GM12864 (cell line): Measurements from ENCODE around the gene KCNQ2.

Experiments
- DNase-seq: peaks from one replicate; pipeline ENCODE4 v3.0.0-alpha.2; 2011; ENCODE audit warnings: low read depth
- H3K4me3 ChIP-seq: 2 replicates; pipeline ENCODE4 v1.5.1; 2011; ENCODE audit warnings: mild to moderate bottlenecking, low read depth, low read length, control low read depth
- TF ChIP-seq, protein P1 (sequence below): IDR thresholded peaks from 2 replicates; pipeline ENCODE4 v1.5.1; 2011; ENCODE audit warnings: low read depth, mild to moderate bottlenecking, moderate library complexity, low read length, control low read depth, inconsistent platforms; ENCODE audit errors: missing control alignments

The KCNQ2 gene

DNA sequence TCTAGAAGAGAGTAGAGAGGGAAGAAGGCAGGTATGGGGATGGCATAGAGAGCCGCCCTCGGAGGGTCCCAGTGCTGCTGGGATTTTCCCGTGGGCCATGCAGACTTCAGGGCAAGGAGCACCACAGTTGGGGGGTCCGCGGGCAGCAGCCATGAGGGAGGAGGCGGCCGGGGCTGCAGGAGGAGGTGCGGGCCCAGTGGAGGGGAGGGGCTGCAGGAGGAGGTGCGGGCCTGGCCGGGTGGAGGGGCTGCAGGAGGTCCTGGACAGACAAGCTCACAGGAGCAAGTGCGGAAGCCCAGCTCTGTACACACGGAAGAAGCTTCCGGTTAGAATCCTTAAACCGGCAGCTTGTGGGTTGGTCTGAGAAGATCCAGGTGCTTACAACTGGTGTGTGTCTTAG lies 76.7 kb downstream of the KCNQ2 start:
- no peak for DNase-seq
- TF ChIP-seq, protein P1, sequence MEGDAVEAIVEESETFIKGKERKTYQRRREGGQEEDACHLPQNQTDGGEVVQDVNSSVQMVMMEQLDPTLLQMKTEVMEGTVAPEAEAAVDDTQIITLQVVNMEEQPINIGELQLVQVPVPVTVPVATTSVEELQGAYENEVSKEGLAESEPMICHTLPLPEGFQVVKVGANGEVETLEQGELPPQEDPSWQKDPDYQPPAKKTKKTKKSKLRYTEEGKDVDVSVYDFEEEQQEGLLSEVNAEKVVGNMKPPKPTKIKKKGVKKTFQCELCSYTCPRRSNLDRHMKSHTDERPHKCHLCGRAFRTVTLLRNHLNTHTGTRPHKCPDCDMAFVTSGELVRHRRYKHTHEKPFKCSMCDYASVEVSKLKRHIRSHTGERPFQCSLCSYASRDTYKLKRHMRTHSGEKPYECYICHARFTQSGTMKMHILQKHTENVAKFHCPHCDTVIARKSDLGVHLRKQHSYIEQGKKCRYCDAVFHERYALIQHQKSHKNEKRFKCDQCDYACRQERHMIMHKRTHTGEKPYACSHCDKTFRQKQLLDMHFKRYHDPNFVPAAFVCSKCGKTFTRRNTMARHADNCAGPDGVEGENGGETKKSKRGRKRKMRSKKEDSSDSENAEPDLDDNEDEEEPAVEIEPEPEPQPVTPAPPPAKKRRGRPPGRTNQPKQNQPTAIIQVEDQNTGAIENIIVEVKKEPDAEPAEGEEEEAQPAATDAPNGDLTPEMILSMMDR, result no peak
- H3K4me3 ChIP-seq, result no peak overlapping the region

DNA sequence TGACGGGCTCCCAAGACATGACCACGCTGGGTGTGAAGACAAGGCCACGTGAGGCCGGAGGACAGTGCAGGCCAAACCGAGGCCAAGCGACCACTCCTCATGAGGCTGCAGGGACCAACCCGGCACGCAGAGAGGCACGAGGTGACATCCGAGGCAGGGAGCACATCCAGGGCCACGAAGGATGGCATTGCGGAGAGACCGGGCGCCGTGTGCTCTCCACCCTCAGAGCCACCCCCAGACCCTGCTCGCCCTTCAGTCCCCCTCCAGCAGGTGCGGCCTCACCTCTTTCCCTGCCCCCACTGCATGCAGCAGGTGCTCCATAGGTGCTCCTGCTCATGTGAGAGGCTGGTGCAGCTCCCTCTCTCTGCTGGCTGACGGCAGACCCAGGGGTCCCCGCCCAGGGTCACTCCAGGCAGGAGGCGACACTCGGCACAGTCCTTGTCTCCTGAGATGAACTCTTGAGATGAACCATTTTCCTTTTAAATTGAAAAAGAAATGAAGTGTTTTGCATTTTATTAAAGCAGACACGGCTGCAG lies 77.5 kb downstream of the KCNQ2 start:
- no peak overlapping the region for H3K4me3 ChIP-seq
- DNase-seq, result no peak
- TF ChIP-seq, protein P1, result no peak

DNA sequence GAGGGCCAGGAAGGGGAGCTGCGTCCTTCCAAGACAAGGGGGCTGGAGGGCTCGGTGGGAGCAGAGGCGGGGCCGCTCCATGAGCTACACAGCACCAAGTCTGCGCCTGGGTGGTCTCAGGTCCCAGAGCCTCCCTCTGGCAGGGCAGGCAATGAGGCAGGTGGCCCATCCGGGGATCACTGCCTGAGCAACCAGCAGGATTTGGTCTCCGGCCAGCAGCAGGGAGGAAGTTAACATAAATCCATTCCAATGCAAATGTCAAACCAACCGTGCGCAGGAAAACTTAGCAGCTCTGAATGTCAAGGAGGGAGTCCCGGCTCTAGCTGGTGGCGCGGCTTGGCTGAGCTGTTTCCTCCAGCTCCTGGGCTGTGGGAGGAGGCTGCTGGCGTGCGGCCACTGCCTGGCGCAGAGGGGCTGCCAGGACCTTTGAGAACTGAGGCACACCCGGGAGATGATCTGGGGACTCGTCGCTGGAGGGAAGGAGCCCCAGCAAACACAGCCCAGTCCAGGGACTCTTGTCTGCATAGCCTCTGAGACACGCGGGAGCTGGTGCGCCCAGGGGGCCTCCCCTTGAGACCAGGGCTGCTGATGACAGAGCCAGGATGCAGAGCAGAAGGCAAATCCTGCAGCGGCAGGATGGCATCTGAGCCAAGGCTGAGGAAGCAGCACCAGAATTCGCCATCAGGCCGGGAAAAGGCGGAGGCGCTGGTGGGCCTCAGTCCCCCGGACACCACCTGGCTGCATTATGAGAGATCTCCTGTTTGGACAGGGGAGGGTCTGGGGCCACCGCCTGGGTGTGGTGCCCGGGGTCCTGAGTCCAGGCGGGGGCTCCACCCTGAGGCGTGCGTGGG lies 78.2 kb downstream of the KCNQ2 start:
- DNase-seq, result no peak
- H3K4me3 ChIP-seq, result no peak overlapping the region
- TF ChIP-seq, protein P1, result no peak

DNA sequence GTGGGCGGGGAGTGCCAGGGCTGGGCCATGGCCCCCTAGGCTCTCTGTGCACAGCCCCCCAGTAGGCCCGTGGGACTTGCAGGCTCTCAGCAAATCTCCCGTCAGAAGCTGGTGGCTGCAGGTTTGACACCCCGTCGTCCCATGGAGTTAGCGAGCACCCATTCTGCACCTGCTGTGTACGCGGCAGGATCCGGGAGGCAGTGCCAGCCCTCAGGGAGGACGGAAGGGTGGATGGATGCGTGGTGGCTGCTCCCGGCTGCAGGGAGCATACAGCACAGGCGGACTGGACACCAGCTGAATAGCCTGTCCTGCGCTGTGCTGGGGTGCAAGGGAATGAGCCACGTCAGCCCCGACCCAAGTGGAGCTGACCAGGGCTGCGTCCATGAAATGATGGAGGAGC lies 78.9 kb downstream of the KCNQ2 start:
- no peak overlapping the region for H3K4me3 ChIP-seq
- DNase-seq, result no peak
- TF ChIP-seq, protein P1, result no peak

DNA sequence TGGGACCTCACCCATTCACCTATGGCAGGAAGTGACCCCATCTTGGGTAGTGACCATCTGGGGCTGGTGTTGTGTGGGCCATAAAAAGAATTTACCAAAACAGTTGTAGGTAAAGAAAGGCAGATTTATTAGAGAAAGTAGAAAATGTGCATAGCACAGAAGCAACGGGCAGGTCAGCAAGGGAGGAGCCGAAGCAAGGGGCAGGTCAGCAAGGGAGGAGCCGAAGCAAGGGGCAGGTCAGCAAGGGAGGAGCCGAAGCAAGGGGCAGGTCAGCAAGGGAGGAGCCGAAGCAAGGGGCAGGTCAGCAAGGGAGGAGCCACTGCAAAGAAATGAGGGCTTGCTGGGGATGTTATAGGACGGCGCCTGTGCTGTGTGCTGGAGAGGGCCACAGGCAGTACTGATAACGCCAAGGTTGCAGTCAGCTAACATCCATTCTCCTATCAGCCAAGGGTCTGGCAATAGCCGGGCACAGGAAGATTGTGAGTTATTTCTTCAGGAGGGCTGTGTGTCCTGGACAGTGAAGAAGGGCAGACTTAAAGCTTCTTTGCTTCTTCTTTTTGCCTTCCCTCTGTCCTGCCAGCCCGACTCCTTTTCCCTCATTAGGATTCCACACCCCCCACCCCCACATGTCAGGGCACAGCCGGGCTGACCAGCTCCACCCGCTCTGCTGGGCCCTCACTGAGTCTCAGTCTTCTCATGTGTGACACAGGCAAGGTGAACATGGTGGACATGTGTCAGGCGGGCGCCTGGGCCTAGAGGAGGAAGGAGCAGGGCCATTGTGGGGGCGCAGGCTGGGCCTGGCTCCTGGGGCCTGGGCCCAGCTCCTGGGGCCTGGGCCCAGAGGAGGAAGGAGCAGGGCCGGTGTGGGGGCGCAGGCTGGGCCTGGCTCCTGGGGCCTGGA lies 79.7 kb downstream of the KCNQ2 start:
- H3K4me3 ChIP-seq, result no peak overlapping the region
- no peak for DNase-seq
- TF ChIP-seq, protein P1, result no peak

DNA sequence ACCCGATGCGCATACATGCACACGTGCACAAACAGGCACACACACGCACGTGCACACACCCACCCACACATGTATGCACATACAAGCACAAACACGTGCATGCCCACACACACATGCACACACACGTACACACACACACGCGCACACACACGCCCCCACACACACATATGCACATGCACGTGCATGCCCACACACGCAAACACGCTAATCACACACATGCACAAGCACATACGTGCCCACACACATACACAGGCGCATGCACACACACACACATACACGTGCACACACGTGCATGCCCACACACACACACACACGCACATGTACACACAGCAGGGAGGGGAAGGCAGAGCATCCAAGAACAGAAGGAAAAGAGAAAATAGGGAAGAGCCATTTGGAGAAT lies 84.5 kb downstream of the KCNQ2 start:
- TF ChIP-seq, protein P1, result no peak
- no peak overlapping the region for H3K4me3 ChIP-seq
- no peak for DNase-seq
